Measurements from ENCODE around the gene INAFM1.

INAFM1 gene

GRCh38 chr19:47274071-47274890 is at the start of gene INAFM1:
INAFM1 (plus strand) TSS chr19:47274885; CDS start chr19:47274920, 35 bp downstream.
- Mint-ChIP-seq H3K4me3 (peak within 1 kb of the TSS; percentile 99), H3K27ac (peak within 1 kb of the TSS; percentile 99), H3K27me3 (no peaks in the 10 kb centered on the region), H3K9me3 (no peaks in the 10 kb centered on the region), H3K36me3 (peaks cover 13% of the 10 kb centered on the region), H3K4me1 (peaks cover 22% of the 10 kb centered on the region)
- ATAC-seq (ENCODE audit: low read depth), result peak; percentile 69
- peak; percentile 100 for DNase-seq (ENCODE audit: low spot score in 2 of 2)

DNA sequence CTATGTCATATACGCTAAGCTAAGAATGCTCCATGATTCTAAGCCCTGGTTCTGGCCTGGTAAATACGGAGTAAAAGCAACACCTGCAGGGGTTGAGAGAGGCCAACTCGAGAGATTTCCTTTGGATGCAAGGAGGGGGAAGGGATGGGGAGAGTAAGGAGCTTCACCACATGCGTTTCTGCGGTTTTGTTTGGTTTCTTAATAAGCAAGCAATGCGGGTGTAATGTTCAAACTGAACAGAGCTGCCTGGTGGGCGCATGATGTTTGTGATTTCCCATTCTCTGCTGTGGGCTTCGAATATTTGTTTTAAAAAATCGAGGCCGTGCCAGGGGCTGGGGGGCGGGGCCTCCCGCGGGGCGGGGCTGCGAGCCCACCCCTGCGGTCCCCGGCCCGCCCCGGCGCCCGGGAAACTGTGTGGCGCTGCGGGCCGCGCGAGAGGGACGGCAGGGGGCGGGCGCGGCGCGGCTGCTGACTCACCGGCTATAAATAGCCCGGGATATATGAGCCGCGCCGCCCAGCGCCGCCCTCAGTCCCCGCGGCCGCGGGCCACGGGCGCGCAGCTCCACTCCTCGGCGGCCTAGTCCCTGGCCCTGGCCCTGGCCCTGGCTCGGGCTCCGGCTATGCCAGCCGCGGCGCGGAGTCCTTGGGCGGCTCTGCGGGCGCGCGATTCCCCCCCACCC is 48.8 kb upstream of the INAFM1 start:
- no peaks in the 10 kb centered on the region for H3K36me3 Mint-ChIP-seq
- DNase-seq (ENCODE audit: low spot score in 2 of 2) (peak; percentile 92 to 96), ATAC-seq (ENCODE audit: low read depth) (peak; percentile 62)
- H3K27ac Mint-ChIP-seq, result peak overlapping the region; percentile 45
- H3K9me3 Mint-ChIP-seq, result no peaks in the 10 kb centered on the region
- peak overlapping the region; percentile 80 for H3K4me3 Mint-ChIP-seq
- H3K4me1 Mint-ChIP-seq, result peaks cover 4% of the 10 kb centered on the region
- H3K27me3 Mint-ChIP-seq, result no peaks in the 10 kb centered on the region

GRCh38 chr19:47226426-47227351 is 48.0 kb upstream of the INAFM1 start:
- Mint-ChIP-seq H3K36me3 (no peaks in the 10 kb centered on the region), H3K27ac (peak overlapping the region; percentile 84), H3K27me3 (no peaks in the 10 kb centered on the region), H3K4me3 (peak overlapping the region; percentile 80), H3K9me3 (no peaks in the 10 kb centered on the region), H3K4me1 (peaks cover 8% of the 10 kb centered on the region)
- DNase-seq (ENCODE audit: low spot score in 2 of 2), result peak in 1 of 2 donors; percentile 35
- ATAC-seq (ENCODE audit: low read depth), result peak; percentile 4

GRCh38 chr19:47227352-47228167 is 47.1 kb upstream of the INAFM1 start:
- no peaks in the 10 kb centered on the region for H3K36me3 Mint-ChIP-seq
- peak overlapping the region; percentile 80 for H3K4me3 Mint-ChIP-seq

GRCh38 chr19:47228168-47228936 is 46.3 kb upstream of the INAFM1 start:
- peak in 1 of 2 donors; percentile 59 for DNase-seq (ENCODE audit: low spot score in 2 of 2)
- H3K36me3 Mint-ChIP-seq, result no peaks in the 10 kb centered on the region
- no peak overlapping the region for H3K27ac Mint-ChIP-seq

More at GRCh38 chr19:47227352-47228167, 47.1 kb upstream of the INAFM1 start:
- peak overlapping the region; percentile 84 for H3K27ac Mint-ChIP-seq
- H3K27me3 Mint-ChIP-seq, result no peaks in the 10 kb centered on the region
- ATAC-seq (ENCODE audit: low read depth) (no peak), DNase-seq (ENCODE audit: low spot score in 2 of 2) (peak; percentile 42 to 44)
- peaks cover 14% of the 10 kb centered on the region for H3K4me1 Mint-ChIP-seq
- H3K9me3 Mint-ChIP-seq, result no peaks in the 10 kb centered on the region

DNA sequence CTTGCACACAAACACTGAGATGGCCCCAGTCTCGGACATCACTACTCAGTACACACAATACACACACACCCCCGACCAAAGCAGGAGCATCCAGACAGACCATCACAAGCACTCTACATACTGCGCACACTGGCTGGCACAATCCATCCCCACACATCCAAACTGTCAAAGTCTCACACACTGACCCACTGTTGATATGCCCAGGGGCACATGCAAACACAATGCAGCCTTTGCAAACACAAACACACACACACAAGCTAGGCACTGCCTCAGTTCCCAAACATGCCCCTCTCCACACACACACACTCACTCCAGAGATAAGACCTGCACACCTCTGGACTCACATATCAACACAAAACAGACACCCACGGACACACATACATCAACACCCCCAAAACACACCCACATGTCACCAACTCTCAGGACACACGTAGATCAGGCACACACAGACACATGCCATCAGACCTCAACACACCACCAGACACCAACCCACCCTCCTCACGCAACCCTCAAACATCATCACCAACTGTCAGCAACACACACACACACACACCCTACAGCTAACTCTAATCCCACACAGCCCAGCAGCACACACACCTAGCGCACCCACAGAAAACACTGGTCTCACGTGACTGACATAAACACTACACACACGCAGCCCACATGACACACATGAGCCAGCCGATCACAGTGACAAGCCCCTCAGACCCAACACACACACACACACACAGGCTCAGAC is 45.6 kb upstream of the INAFM1 start:
- no peak overlapping the region for H3K4me3 Mint-ChIP-seq
- no peaks in the 10 kb centered on the region for H3K36me3 Mint-ChIP-seq
- peaks cover 18% of the 10 kb centered on the region for H3K4me1 Mint-ChIP-seq
- H3K27me3 Mint-ChIP-seq, result no peaks in the 10 kb centered on the region
- H3K27ac Mint-ChIP-seq, result no peak overlapping the region
- no peaks in the 10 kb centered on the region for H3K9me3 Mint-ChIP-seq
- DNase-seq (ENCODE audit: low spot score in 2 of 2), result no peak
- no peak for ATAC-seq (ENCODE audit: low read depth)

More at GRCh38 chr19:47228168-47228936, 46.3 kb upstream of the INAFM1 start:
- ATAC-seq (ENCODE audit: low read depth), result peak; percentile 6
- Mint-ChIP-seq H3K27me3 (no peaks in the 10 kb centered on the region), H3K4me3 (no peak overlapping the region), H3K4me1 (peaks cover 18% of the 10 kb centered on the region), H3K9me3 (no peaks in the 10 kb centered on the region)

DNA sequence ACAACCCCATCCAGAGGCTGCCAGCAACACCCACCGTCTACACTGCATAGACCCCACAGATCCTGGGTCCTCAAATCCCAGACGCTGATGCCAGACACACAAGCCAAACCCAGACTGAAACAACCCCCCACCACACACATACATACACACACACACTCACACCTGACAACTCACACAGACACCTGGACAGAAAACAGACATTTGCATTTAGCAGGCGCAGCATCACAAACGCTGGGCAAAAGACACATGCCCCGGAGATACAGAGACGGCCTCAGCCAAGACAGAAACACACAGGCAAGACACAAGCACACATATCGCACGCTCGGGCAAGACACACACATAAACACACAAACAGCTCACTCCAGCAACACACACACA is 45.0 kb upstream of the INAFM1 start:
- H3K4me1 Mint-ChIP-seq, result peaks cover 18% of the 10 kb centered on the region
- H3K4me3 Mint-ChIP-seq, result no peak overlapping the region
- no peaks in the 10 kb centered on the region for H3K9me3 Mint-ChIP-seq
- ATAC-seq (ENCODE audit: low read depth) (no peak), DNase-seq (ENCODE audit: low spot score in 2 of 2) (no peak)
- no peaks in the 10 kb centered on the region for H3K27me3 Mint-ChIP-seq
- no peak overlapping the region for H3K27ac Mint-ChIP-seq
- H3K36me3 Mint-ChIP-seq, result no peaks in the 10 kb centered on the region

DNA sequence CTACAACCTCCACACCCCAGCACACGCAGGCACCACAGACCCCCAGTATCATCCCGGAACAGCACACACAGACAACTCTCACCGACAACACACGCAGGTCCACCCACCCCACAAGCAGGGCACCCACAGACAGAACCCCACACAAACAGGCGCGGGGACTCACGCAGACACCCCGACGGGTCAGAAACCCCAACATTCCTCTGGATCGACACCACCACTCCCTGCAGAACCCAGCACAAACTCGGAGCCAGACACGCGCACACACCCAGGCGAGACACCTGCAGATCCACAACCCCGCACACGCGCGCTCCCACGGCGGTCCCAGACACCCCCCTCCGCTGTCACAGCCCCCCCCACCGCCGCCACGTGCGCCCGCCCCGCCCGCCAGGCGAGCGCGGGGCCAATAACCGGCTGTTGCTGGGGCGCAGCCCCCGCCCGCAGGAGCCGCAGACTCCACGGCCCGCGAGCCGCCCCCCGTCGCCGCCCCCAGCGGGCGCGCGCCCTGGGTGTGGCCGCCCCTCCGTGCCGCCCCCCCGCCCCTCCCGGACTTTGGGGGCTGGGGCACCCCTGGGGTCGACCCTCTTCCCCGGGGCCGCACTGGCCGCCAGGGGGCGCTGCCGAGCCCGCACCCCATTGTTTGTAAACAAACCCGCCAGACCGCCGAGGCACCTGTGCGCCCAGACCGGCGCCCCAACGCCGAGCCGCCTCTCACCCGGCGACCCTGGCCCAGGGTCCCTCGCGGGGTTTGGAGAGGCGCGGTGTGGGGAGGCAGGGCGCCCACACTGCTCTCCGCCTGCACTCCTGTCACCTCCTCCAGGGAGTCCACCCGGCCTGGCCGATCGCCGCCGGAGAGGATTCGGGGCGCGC is 44.4 kb upstream of the INAFM1 start:
- Mint-ChIP-seq H3K27ac (no peak overlapping the region), H3K4me3 (peak overlapping the region; percentile 44)
- DNase-seq (ENCODE audit: low spot score in 2 of 2), result peak; percentile 92 to 96

DNA sequence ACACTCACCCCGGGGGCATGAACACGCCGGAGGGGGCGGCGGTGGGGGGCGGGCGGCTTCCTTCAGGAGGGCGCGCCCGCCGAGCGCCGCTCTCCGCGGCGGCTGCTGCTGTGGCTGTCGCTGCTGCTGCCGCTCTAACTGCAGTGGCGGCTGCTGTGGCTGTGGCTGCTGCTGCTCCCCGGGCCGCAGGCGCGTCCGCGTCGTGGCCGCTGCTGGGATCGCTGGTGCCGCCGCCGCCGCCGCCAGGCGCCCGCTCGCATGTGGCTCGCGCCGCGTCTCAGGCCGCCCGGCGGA is 43.8 kb upstream of the INAFM1 start, which contains the start of gene BBC3:
Gene BBC3 (minus strand): TSS at position 279 of the 294 bp plus-strand sequence. CDS start 2,768 bp downstream, outside the sequence.
- Mint-ChIP-seq H3K4me1 (peaks cover 14% of the 10 kb centered on the region), H3K4me3 (peak within 1 kb of the TSS; percentile 74), H3K27me3 (no peaks in the 10 kb centered on the region), H3K36me3 (no peaks in the 10 kb centered on the region), H3K9me3 (no peaks in the 10 kb centered on the region), H3K27ac (peak within 1 kb of the TSS; percentile 24)
- ATAC-seq (ENCODE audit: low read depth), result no peak
- DNase-seq (ENCODE audit: low spot score in 2 of 2), result no peak

More for the DNA sequence above, 44.4 kb upstream of the INAFM1 start:
- H3K27me3 Mint-ChIP-seq, result no peaks in the 10 kb centered on the region
- H3K36me3 Mint-ChIP-seq, result no peaks in the 10 kb centered on the region
- peaks cover 18% of the 10 kb centered on the region for H3K4me1 Mint-ChIP-seq
- ATAC-seq (ENCODE audit: low read depth), result peak; percentile 41
- no peaks in the 10 kb centered on the region for H3K9me3 Mint-ChIP-seq

DNA sequence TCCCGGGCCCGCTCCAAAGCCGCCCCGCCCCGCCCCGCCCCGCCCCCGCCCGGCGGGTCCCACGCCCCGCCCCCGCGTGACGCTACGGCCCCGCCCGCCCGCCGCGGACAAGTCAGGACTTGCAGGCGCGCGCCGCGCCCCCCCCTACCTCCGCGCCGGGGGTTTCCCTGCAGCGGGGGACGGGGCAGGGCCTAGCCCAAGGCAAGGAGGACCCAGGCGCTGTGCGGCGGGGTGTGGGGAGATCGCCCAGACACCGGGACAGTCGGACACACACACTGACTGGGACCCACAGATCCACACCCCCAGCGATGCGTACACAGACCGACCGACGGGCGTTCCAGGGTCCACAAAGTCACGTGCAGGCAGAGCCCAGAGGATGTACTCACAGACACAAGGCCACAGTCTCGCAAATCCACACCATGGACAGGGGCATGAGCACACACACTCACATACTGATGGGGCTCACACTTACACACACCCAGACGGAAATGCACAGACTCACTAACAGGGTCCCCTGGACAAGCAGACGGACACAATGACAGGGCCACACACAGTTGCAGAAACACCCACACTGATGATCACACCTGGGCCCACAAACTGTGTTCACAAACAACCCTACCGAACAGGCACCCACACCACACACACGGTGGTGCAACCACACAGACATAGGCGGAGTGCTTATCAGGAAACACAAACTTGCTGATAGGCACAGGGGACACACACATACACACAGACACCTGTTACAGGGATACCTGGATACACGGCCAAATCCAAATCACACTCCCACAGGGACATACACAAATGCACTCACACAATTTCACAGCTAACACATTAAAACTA is 43.2 kb upstream of the INAFM1 start:
- Mint-ChIP-seq H3K27ac (peak overlapping the region; percentile 24), H3K27me3 (no peaks in the 10 kb centered on the region), H3K9me3 (no peaks in the 10 kb centered on the region), H3K36me3 (no peaks in the 10 kb centered on the region), H3K4me3 (peak overlapping the region; percentile 74), H3K4me1 (peaks cover 14% of the 10 kb centered on the region)
- ATAC-seq (ENCODE audit: low read depth) (peak; percentile 63), DNase-seq (ENCODE audit: low spot score in 2 of 2) (peak; percentile 87 to 89)

Data from memory B cell (primary cell).